ENCODE data around the gene POLG.

POLG gene

DNA sequence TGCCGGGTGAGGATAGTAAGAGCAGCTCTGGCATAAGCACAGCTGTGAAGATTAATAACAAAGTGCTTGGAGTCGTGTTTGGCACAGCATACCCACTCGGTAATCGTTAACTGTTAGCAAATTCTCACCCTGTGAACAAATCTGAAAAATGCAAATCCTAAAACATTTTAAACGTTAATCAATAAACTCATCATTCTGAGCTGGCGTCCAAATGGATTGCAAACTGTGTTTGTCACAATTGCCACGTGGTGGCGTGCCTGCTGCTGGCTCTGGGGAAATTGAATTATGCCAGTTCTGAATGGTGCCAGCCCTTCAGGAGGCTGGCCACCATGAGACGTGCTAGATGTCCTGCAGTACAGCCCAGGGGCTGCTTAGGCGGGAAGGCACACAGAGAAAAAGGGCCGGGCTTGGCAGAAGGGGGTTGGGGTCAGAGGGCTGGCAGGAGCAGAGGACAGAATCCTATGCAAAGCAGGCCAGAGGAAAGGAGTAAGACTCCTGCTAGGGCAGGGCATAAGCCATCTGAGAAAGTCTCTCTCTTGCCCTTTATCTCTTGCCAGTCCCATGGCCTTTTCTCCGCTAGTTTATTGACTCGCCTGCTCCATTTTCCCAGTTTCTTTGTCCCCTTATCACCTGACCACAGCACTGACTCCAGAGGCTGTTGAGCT lies 22.1 kb upstream of the POLG start:
- in situ Hi-C loops (cut with MboI; ENCODE audit: low sequenced_read_pairs) = no loop called here

GRCh38 chr15:89353991-89354390 lies 19.4 kb upstream of the POLG start:
- in situ Hi-C loops (cut with MboI; ENCODE audit: low sequenced_read_pairs) = no loop called here

GRCh38 chr15:89352476-89352875 lies 17.9 kb upstream of the POLG start:
- in situ Hi-C loops (cut with MboI; ENCODE audit: low sequenced_read_pairs) = no loop called here

- in situ Hi-C loops (cut with MboI; ENCODE audit: low sequenced_read_pairs) = no loop called here
Measured at GRCh38 chr15:89349206-89349558, 14.6 kb upstream of the POLG start.

GRCh38 chr15:89346516-89347231 lies 12.1 kb upstream of the POLG start:
- in situ Hi-C loops (cut with MboI; ENCODE audit: low sequenced_read_pairs) = no loop called here

DNA sequence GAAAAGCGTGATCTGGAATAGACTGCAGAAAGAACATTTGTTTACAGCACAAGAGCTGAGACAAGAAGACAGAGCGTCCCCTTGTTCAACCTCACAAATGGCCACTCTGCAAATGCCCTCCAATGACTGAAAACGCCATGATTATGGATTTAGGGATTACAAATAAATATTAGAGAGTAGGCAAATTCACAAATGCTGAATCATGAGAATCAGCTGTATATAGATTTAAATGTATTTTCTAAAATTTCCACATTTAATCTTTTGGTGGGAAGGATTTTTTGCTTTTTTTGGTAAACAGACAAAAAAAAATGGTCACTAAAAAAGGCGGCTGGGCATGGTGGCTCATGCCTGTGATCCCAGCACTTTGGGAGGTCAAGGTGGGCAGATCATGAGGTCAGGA lies 10.6 kb upstream of the POLG start:
- in situ Hi-C loops (cut with MboI; ENCODE audit: low sequenced_read_pairs) = no loop called here

- in situ Hi-C loops (cut with MboI; ENCODE audit: low sequenced_read_pairs) = no loop called here
Measured at GRCh38 chr15:89342840-89343239, 8.2 kb upstream of the POLG start.

DNA sequence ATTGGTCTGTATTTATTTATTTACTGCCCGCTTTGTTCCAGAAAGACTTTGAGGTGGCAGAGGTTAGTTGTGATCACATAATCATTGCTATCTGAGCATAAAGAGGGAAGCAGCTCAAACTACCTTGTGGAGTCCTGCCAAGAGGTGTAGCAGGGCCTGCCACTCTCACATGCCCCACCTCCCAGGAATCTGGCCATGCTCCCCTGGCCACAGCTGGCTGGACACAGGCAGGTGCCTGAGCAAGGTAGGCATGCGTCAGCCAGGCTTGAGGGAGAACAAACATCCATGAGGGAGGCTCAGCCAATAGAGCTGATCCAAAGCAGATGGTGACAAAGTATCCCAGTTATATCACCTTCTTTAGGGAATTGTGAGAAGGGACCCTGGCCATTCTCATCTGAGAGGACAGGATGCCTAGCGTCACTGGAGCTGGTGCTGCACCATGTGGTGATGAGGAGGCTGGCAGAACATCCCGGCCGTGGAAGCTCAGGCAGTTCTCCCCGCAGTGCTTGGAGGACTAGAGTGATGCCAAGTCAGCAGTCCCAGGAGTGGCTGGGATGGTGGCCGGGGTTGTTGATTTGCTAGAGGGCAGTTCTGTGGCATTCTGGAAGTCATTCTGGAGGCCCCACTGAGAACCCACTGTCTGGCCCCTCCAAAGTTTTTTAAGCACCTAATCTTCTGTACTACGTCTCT lies 6.8 kb upstream of the POLG start:
- in situ Hi-C loops (cut with MboI; ENCODE audit: low sequenced_read_pairs) = no loop called here

DNA sequence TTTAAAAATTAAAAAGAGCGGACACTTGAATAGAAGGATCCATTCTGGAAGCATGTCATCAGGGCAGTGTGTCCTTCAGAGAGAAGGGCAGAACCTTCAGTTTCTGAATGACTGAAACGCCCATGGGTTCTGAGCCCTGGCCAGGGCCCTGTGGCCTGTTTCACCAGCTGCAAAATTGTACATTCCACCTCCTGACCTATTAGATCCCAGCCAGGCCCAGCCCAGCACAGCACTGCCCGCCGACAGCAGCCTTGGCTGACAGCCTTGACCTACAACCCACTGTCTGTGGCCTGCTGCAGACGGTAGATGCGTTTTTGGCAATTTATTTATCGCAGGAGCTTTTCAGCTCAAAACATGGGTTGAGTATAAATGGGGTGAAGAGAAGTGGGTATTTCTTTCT lies 5.9 kb upstream of the POLG start:
- in situ Hi-C loops (cut with MboI; ENCODE audit: low sequenced_read_pairs) = no loop called here

GRCh38 chr15:89338036-89338435 lies 3.4 kb upstream of the POLG start:
- in situ Hi-C loops (cut with MboI; ENCODE audit: low sequenced_read_pairs) = no loop called here

GRCh38 chr15:89335298-89336041 lies 846 bp upstream of the POLG start:
- in situ Hi-C loops (cut with MboI; ENCODE audit: low sequenced_read_pairs) = no loop called here

- in situ Hi-C loops (cut with MboI; ENCODE audit: low sequenced_read_pairs) = no loop called here
Measured at GRCh38 chr15:89333959-89334509, 590 bp downstream of the POLG start.

DNA sequence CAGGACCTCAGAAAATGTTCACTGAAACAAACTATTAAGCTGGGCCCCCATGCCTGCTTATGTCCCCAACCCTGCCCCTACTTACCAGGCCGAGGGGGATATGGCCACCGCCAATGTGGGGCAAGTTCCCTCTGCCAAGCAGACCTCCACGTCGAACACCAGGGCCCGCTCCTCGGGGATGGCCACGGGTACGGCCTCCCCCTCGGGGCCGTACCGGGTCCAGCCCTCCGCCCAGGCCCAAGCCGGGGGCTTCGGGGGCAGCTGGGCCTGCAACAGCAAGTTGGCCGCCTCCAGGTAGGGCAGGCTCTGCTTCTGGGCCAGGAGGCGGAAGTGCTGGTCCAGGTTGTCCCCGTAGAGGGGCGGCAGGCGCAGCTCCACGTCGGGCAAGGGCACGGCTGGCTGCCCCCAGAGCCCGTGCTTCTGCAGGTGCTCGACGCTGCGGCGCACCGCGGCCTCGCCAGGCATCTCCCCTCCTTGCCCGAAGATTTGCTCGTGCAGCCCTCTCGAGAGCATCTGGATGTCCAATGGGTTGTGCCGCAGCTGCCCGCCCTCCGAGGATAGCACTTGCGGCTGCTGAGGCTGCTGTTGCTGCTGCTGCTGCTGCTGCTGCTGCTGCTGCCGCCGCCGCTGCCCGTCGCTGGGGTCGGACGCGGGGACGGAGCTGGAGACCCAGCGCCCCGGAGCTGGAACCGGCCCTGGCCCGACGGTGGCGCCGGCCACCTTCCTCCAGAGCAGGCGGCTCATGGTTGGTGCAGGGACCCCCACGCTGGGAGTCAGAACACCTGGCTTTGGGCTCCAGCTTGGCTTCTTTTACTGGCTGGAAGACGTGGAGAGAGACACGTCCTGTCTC lies 1.4 kb downstream of the POLG start:
- in situ Hi-C loops (cut with MboI; ENCODE audit: low sequenced_read_pairs) = no loop called here

GRCh38 chr15:89332446-89332845 lies 2.2 kb downstream of the POLG start:
- in situ Hi-C loops (cut with MboI; ENCODE audit: low sequenced_read_pairs) = no loop called here

GRCh38 chr15:89330881-89331595 lies 3.6 kb downstream of the POLG start:
- in situ Hi-C loops (cut with MboI; ENCODE audit: low sequenced_read_pairs) = no loop called here

DNA sequence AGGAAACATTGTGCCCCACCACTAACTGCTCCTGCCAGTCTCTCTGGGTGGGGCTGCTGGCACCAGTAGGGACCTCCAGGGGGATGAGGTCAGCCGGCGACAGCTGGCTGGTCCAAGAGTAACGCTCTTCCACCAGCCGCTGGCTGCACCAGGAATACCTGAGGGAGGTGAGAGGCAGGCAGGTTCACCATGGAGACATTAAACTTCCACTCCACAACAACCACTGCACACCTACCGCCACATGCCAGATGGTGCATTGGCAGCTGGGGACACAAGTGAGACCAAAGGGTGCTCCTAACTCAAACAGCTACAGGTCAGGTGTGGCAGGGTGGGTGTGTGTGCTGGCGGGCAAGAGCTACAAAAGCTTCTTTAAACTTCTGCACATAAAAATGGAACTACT lies 4.5 kb downstream of the POLG start:
- in situ Hi-C loops (cut with MboI; ENCODE audit: low sequenced_read_pairs) = no loop called here

DNA sequence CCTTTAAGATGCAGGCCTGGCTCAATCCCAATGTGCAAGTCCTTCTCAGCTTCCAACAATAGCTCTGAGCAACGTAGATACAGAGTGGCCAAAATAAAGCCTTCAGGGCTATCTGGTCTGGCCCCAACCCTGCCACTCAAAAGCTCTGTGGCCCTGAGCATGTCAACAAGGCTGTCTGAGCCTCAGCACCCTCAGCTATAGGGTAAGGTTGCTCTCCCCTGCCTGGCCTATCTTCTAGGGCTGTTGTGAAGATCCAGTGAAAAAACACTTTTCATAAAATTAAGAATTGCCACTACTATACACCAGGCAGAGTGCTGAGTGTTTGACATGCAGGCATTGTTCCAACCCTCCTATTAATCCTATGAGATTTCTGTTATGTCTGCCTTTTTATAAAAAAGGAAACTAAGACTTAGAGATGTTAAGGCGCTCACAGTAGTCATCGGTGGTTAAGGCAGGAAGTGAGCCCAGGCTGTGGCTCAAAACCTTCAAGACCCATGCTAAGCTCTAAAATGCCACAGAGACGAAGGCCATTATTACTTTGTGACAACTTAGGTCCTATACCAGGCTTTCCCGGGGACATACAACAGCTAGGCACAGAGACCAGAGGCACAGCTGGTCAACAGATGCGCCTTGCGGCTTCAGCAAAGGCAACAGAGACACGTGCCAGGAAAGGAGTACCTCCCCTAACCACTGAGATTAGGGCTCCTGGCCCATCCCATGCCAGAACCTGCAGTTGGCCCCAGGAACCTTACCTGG lies 5.1 kb downstream of the POLG start:
- in situ Hi-C loops (cut with MboI; ENCODE audit: low sequenced_read_pairs) = no loop called here

DNA sequence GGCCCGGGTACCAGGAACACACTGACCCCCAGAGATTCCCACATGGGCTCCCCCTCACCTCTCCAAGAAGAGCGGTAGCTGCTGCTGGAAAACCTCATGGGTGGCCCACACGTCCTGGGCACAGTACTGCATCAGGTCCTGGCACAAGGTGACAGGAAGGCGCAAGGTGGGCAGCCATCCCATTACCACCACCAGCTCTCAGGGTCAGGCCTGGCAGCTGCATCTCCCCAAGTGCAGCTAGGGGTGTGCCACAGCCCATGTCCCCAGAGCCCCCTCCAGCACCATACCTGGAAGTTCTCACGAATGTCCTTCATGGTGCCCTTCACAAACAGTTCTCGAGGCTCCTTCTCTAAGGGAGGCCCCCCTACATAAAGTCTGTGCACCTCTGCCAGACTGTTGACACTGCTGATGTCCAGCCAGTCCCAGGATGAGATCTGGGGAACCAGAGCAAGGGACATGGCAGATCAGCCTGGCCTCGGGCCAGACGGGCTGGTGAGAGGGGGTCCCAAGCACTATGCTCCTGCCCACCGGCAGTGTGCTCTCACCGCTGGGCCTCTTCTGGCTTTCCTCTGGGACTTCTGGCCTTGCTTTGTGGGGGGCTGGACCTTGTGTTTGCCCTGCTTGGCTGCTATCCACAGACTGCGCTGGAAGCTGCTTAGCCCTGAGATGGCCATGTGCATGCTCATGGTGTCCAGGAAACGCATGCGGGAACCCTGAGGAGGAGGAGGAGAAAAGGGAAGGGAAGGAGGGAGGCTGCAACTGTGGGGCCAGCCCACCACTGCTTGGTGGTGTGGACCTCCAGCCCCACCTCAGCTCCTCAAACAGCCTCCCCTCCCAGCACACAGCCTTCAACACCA lies 6.0 kb downstream of the POLG start:
- in situ Hi-C loops (cut with MboI; ENCODE audit: low sequenced_read_pairs) = no loop called here
